Testis (tissue), 3 donors: ENCODE measurements around the gene TMC3. TPM values are rescaled to one million over a fixed set of nuclear protein-coding genes. Genes with fewer than 3 reads are reported as not detected.

Experiments
- DNase-seq: peaks from one replicate; pipeline ENCODE4 v3.0.0-alpha.2; 2019
- H3K27ac ChIP-seq, 2 donors: fragments of 200-600 bp; sonication (generic); one replicate each; pipeline ENCODE4 v1.5.1; 2019
- H3K27me3 ChIP-seq: fragments of 200-600 bp; sonication (generic); one replicate; pipeline ENCODE4 v1.5.1; 2019
- H3K36me3 ChIP-seq: fragments of 200-600 bp; sonication (generic); one replicate; pipeline ENCODE4 v1.5.1; 2017; ENCODE audit warnings: low read depth; ENCODE audit errors: missing control alignments
- H3K4me1 ChIP-seq: fragments of 200-600 bp; sonication (generic); one replicate; pipeline ENCODE4 v1.5.1; 2019
- H3K4me3 ChIP-seq, 2 donors: fragments of 200-600 bp; sonication (generic); one replicate each; pipeline ENCODE4 v1.5.1; 2017 to 2019
- H3K9me3 ChIP-seq: fragments of 200-600 bp; sonication (generic); one replicate; pipeline ENCODE4 v1.5.1; 2017
- CTCF ChIP-seq, 3 experiments: fragments of 450-650 bp in 2 of 3; fragments of 200-600 bp in 1 of 3; sonication (generic) in 1 of 3; IDR thresholded peaks; one replicate each; pipeline ENCODE4 v1.5.1; 2016 to 2019; ENCODE audit warnings: antibody characterized with exemption in 3 of 3, mild to moderate bottlenecking in 2 of 3, moderate library complexity in 1 of 3
- POLR2A ChIP-seq: fragments of 450-650 bp; IDR thresholded peaks from one replicate; pipeline ENCODE4 v1.6.1; 2017; ENCODE audit warnings: antibody characterized with exemption, mild to moderate bottlenecking, moderate library complexity
- WGBS, 2 donors: methylation state at CpG; one replicate each; pipeline ENCODE4 v1.1.5; 2018; 5-methylcytosine and 5-hydroxymethylcytosine counted together
- intact Hi-C: fragments of 100-400 bp; cut with DNase I; formaldehyde crosslinking; loops from one replicate; pipeline ENCODE4 v1.15.1; 2023; ENCODE audit warnings: low total_unique reads
- polyA plus RNA-seq: library from polyadenylated mRNA; stranded (reverse); fragments of 350-450 nt; fragmentation: Illumina TruSeq; extraction: RNeasy Lipid Tissue Mini Kit (QIAGEN cat#74804); gene quantifications from one replicate; pipeline ENCODE4 v1.2.3, GENCODE V29; 2014; ENCODE audit warnings: low read depth, low replicate concordance; ENCODE audit not compliant: insufficient read depth
- total RNA-seq, 2 donors: library from RNA; depleted of rRNA; stranded (reverse); fragments of >200 nt; gene quantifications; one replicate each; pipeline ENCODE4 v1.2.3, GENCODE V29; 2016

TMC3 gene
- total and polyA plus RNA-seq, 3 donors from 2014 or later = 0.16 to 0.31 (median 0.26) TPM

GRCh38 chr15:81336568-81336967, 37.4 kb downstream of the TMC3 start:
- WGBS, 2 donors = 90% methylated on average over 4 of the region's 4 CpGs
- intact Hi-C loops = loop anchor here (10.0 kb wide), 1 partner anchor 62 kb away; no protein-coding TSS in a partner anchor
- Histone ChIP-seq H3K9me3 (no peaks in the 10 kb centered on the region), H3K36me3 (no peaks in the 10 kb centered on the region), H3K4me1 (peaks cover 47% of the 10 kb centered on the region), H3K27ac (no peak overlapping the region), H3K4me3 (no peak overlapping the region), H3K27me3 (no peaks in the 10 kb centered on the region)
- TF ChIP-seq POLR2A (no peak), CTCF (IDR thresholded peaks at IDR 0.05) (peak in 1 of 3 experiments; percentile 5)
- no peak for DNase-seq

GRCh38 chr15:81335631-81336030, 38.4 kb downstream of the TMC3 start:
- no peak for TF ChIP-seq POLR2A
- TF ChIP-seq CTCF (IDR thresholded peaks at IDR 0.05) = no peak
- peak overlapping the region; percentile 17 to 29 for H3K27ac ChIP-seq
- peaks cover 53% of the 10 kb centered on the region for H3K4me1 ChIP-seq
- H3K27me3 ChIP-seq = no peaks in the 10 kb centered on the region
- 85 to 91% methylated on average over 4 of the region's 4 CpGs for WGBS, 2 donors
- no peaks in the 10 kb centered on the region for H3K9me3 ChIP-seq
- no peak overlapping the region for H3K4me3 ChIP-seq
- DNase-seq = no peak
- intact Hi-C loops = loop anchor here (10.0 kb wide), 1 partner anchor 61 kb away; no protein-coding TSS in a partner anchor
- no peaks in the 10 kb centered on the region for H3K36me3 ChIP-seq

- no peak overlapping the region for H3K4me3 ChIP-seq
- H3K27me3 ChIP-seq = no peaks in the 10 kb centered on the region
- 58 to 75% methylated on average over 10 of the region's 10 CpGs for WGBS, 2 donors
- peak overlapping the region; percentile 29 to 44 for H3K27ac ChIP-seq
- no peaks in the 10 kb centered on the region for H3K36me3 ChIP-seq
- peaks cover 60% of the 10 kb centered on the region for H3K4me1 ChIP-seq
- H3K9me3 ChIP-seq = no peaks in the 10 kb centered on the region
- no peak for TF ChIP-seq CTCF (IDR thresholded peaks at IDR 0.05)
- TF ChIP-seq POLR2A = no peak
- no peak for DNase-seq
- intact Hi-C loops = loop anchor here (10.0 kb wide), 1 partner anchor 60 kb away; no protein-coding TSS in a partner anchor
Observed at GRCh38 chr15:81334768-81335435, 39.1 kb downstream of the TMC3 start.

GRCh38 chr15:81333363-81333762, 40.6 kb downstream of the TMC3 start:
- 89 to 94% methylated on average over 3 of the region's 3 CpGs for WGBS, 2 donors
- H3K27ac ChIP-seq = peak overlapping the region in 1 of 2 donors; percentile 11
- H3K4me3 ChIP-seq = no peak overlapping the region
- intact Hi-C loops = loop anchor here (10.0 kb wide), 1 partner anchor 59 kb away; no protein-coding TSS in a partner anchor
- no peaks in the 10 kb centered on the region for H3K36me3 ChIP-seq
- no peak for TF ChIP-seq CTCF (IDR thresholded peaks at IDR 0.05)
- TF ChIP-seq POLR2A = no peak
- no peak for DNase-seq
- no peaks in the 10 kb centered on the region for H3K27me3 ChIP-seq
- no peaks in the 10 kb centered on the region for H3K9me3 ChIP-seq
- peaks cover 59% of the 10 kb centered on the region for H3K4me1 ChIP-seq
